Astrocyte (in vitro differentiated cells and primary cell): ENCODE measurements around the gene TRMT1L.

ENCODE experiments used
- EZH2 ChIP-seq: IDR thresholded peaks from 2 replicates; pipeline ENCODE4 v1.6.1; 2012; ENCODE audit warnings: mild to moderate bottlenecking, low read length, inconsistent platforms; ENCODE audit not compliant: insufficient read depth
- TF ChIP-seq, protein P1 (sequence below): IDR thresholded peaks from 2 replicates; pipeline ENCODE4 v1.5.1; 2011; ENCODE audit warnings: low read depth, mild to moderate bottlenecking, inconsistent platforms, low read length, moderate library complexity; ENCODE audit not compliant: insufficient read depth

DNA sequence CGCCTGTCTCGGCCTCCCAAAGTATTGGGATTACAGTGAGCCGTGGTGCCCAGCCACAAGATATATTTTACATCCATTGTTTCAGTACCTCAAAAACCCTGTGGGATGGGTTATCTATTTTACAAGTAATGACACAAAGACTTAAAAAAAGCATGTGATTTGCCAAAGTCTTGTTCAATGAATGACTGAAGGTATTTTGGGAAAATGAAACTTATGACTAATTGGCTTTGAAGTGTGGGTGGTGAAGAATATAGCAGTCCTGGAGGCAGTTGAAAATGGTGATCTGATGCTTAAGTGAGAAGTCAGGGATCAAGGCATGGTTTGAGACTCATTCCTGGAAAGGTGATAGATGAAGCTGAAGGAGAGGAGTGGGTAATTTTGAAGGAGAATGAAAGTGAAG lies 3.2 kb upstream of the TRMT1L start:
- TF ChIP-seq, protein P1, sequence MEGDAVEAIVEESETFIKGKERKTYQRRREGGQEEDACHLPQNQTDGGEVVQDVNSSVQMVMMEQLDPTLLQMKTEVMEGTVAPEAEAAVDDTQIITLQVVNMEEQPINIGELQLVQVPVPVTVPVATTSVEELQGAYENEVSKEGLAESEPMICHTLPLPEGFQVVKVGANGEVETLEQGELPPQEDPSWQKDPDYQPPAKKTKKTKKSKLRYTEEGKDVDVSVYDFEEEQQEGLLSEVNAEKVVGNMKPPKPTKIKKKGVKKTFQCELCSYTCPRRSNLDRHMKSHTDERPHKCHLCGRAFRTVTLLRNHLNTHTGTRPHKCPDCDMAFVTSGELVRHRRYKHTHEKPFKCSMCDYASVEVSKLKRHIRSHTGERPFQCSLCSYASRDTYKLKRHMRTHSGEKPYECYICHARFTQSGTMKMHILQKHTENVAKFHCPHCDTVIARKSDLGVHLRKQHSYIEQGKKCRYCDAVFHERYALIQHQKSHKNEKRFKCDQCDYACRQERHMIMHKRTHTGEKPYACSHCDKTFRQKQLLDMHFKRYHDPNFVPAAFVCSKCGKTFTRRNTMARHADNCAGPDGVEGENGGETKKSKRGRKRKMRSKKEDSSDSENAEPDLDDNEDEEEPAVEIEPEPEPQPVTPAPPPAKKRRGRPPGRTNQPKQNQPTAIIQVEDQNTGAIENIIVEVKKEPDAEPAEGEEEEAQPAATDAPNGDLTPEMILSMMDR, result no peak
- TF ChIP-seq EZH2, result no peak
